B cell (primary cell): ENCODE results near the gene ARF5.

Experiments
- EZH2 ChIP-seq: IDR thresholded peaks from 2 replicates; pipeline ENCODE4 v1.6.1; 2012; ENCODE audit warnings: borderline replicate concordance, low read depth, mild to moderate bottlenecking, moderate library complexity, low read length; ENCODE audit not compliant: insufficient read depth, poor library complexity, severe bottlenecking
- TF ChIP-seq, protein P1 (sequence below): fragments of 200-600 bp; IDR thresholded peaks from one replicate; pipeline ENCODE4 v1.8.0; 2022; ENCODE audit warnings: antibody characterized with exemption, mild to moderate bottlenecking

GRCh38 chr7:127546313-127546712, 41.9 kb upstream of the ARF5 start:
- TF ChIP-seq, protein P1, sequence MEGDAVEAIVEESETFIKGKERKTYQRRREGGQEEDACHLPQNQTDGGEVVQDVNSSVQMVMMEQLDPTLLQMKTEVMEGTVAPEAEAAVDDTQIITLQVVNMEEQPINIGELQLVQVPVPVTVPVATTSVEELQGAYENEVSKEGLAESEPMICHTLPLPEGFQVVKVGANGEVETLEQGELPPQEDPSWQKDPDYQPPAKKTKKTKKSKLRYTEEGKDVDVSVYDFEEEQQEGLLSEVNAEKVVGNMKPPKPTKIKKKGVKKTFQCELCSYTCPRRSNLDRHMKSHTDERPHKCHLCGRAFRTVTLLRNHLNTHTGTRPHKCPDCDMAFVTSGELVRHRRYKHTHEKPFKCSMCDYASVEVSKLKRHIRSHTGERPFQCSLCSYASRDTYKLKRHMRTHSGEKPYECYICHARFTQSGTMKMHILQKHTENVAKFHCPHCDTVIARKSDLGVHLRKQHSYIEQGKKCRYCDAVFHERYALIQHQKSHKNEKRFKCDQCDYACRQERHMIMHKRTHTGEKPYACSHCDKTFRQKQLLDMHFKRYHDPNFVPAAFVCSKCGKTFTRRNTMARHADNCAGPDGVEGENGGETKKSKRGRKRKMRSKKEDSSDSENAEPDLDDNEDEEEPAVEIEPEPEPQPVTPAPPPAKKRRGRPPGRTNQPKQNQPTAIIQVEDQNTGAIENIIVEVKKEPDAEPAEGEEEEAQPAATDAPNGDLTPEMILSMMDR: no peak
- TF ChIP-seq EZH2: no peak
